Neuronal stem cell (in vitro differentiated cells): ENCODE data around the gene STK36.

Experiments used
- DNase-seq: peaks from one replicate; pipeline ENCODE4 v3.0.0-alpha.2; 2013; ENCODE audit warnings: low spot score
- H2AFZ ChIP-seq: one replicate; pipeline ENCODE4 v1.6.1; 2013; ENCODE audit warnings: mild to moderate bottlenecking, low read length, inconsistent platforms
- H2AK5ac ChIP-seq: 2 replicates; pipeline ENCODE4 v1.6.1; 2013; ENCODE audit warnings: low read depth, mild to moderate bottlenecking, inconsistent platforms, low read length, moderate library complexity, mixed read lengths
- H2BK120ac ChIP-seq: 2 replicates; pipeline ENCODE4 v1.6.1; 2013; ENCODE audit warnings: low read depth, mild to moderate bottlenecking, inconsistent platforms, low read length, moderate library complexity, mixed read lengths
- H2BK12ac ChIP-seq: one replicate; pipeline ENCODE4 v1.6.1; 2013; ENCODE audit warnings: low read length, inconsistent platforms
- H2BK15ac ChIP-seq: 2 replicates; pipeline ENCODE4 v1.6.1; 2013; ENCODE audit warnings: mild to moderate bottlenecking, low read length, inconsistent platforms, mixed read lengths
- H2BK5ac ChIP-seq: one replicate; pipeline ENCODE4 v1.6.1; 2013; ENCODE audit warnings: inconsistent platforms, mild to moderate bottlenecking, low read length, moderate library complexity
- H3K14ac ChIP-seq: one replicate; pipeline ENCODE4 v1.6.1; 2013; ENCODE audit warnings: low read length, inconsistent platforms
- H3K18ac ChIP-seq: 2 replicates; pipeline ENCODE4 v1.6.1; 2013; ENCODE audit warnings: low read length, inconsistent platforms
- H3K23ac ChIP-seq: 2 replicates; pipeline ENCODE4 v1.6.1; 2013; ENCODE audit warnings: low read depth, mild to moderate bottlenecking, mixed read lengths, low read length, inconsistent platforms; ENCODE audit not compliant: poor library complexity
- H3K27ac ChIP-seq: replicated peaks from 3 replicates; pipeline ENCODE4 v1.5.1; 2013; ENCODE audit warnings: low read length, inconsistent platforms
- H3K27me3 ChIP-seq, 3 experiments: 2 replicates each; pipeline ENCODE4 v1.6.1; 2013; ENCODE audit warnings: low read length in 3 of 3, mild to moderate bottlenecking in 2 of 3, inconsistent platforms in 1 of 3, low read depth in 1 of 3, mixed read lengths in 1 of 3, moderate library complexity in 1 of 3; ENCODE audit not compliant: control insufficient read depth in 3 of 3, insufficient read depth in 3 of 3
- H3K36me3 ChIP-seq, 2 donors: replicated peaks in 1 of 2; 2 replicates each; pipeline ENCODE4 v1.6.1; 2013; ENCODE audit warnings: low read length in 2 of 2; ENCODE audit not compliant: control insufficient read depth in 2 of 2, insufficient read depth in 2 of 2
- H3K4ac ChIP-seq: 2 replicates; pipeline ENCODE4 v1.6.1; 2013; ENCODE audit warnings: inconsistent platforms, mild to moderate bottlenecking, low read length, moderate library complexity
- H3K4me1 ChIP-seq, 2 donors: 1 replicate in 1 of 2; 2 replicates in 1 of 2; pipeline ENCODE4 v1.6.1; 2013; ENCODE audit warnings: low read length in 2 of 2, low read depth in 1 of 2; ENCODE audit not compliant: control insufficient read depth in 2 of 2, insufficient read depth in 1 of 2
- H3K4me2 ChIP-seq: one replicate; pipeline ENCODE4 v1.6.1; 2013; ENCODE audit warnings: mild to moderate bottlenecking, low read length, inconsistent platforms; ENCODE audit not compliant: insufficient read depth, poor library complexity, severe bottlenecking
- H3K4me3 ChIP-seq, 2 donors: 2 replicates each; pipeline ENCODE4 v1.5.1; 2013; ENCODE audit warnings: low read length in 2 of 2, mild to moderate bottlenecking in 2 of 2, inconsistent platforms in 1 of 2, moderate library complexity in 1 of 2
- H3K79me1 ChIP-seq: one replicate; pipeline ENCODE4 v1.6.1; 2013; ENCODE audit warnings: low read depth, mild to moderate bottlenecking, inconsistent platforms, low read length, moderate library complexity
- H3K9ac ChIP-seq: one replicate; pipeline ENCODE4 v1.6.1; 2013; ENCODE audit warnings: mild to moderate bottlenecking, low read depth, low read length, inconsistent platforms; ENCODE audit not compliant: poor library complexity
- H3K9me3 ChIP-seq, 2 donors: replicated peaks in 1 of 2; 2 replicates each; pipeline versions ENCODE3 to v1.6.1; 2013; ENCODE audit warnings: low read length in 2 of 2, mild to moderate bottlenecking in 2 of 2, inconsistent platforms in 1 of 2, low read depth in 1 of 2, mixed read lengths in 1 of 2, moderate library complexity in 1 of 2; ENCODE audit not compliant: control insufficient read depth in 2 of 2, insufficient read depth in 1 of 2
- H4K8ac ChIP-seq: one replicate; pipeline ENCODE4 v1.6.1; 2013; ENCODE audit warnings: low read depth, mild to moderate bottlenecking, inconsistent platforms, low read length, moderate library complexity
- H4K91ac ChIP-seq: one replicate; pipeline ENCODE4 v1.6.1; 2013; ENCODE audit warnings: low read length, low read depth, mild to moderate bottlenecking, inconsistent platforms; ENCODE audit not compliant: poor library complexity
- WGBS, 2 donors: extraction: QIAGEN DNeasy Blood & Tissue Kit; methylation state at CpG; one replicate each; pipeline ENCODE4 v1.1.7; 2013; ENCODE audit warnings: missing lambda C conversion rate in 2 of 2, mixed read lengths in 1 of 2; ENCODE audit not compliant: insufficient read length in 2 of 2, insufficient replicate concordance in 1 of 2; ENCODE audit errors: extremely low coverage in 2 of 2; 5-methylcytosine and 5-hydroxymethylcytosine counted together

Gene STK36

GRCh38 chr2:218746960-218747359, 75.1 kb downstream of the STK36 start:
- Histone ChIP-seq H4K8ac (no peak overlapping the region), H2BK15ac (no peak overlapping the region), H3K9ac (no peak overlapping the region), H2AK5ac (no peak overlapping the region), H2BK120ac (no peak overlapping the region), H3K14ac (no peak overlapping the region), H3K4me1 (peaks cover 2 to 7% of the 10 kb centered on the region in 2 donors), H2BK12ac (no peak overlapping the region), H3K36me3 (peaks cover 44 to 94% of the 10 kb centered on the region in 2 donors), H3K79me1 (no peaks in the 10 kb centered on the region), H3K4me3 (no peak overlapping the region), H4K91ac (no peak overlapping the region), H3K9me3 (no peaks in the 10 kb centered on the region), H2AFZ (no peak overlapping the region), H3K23ac (no peak overlapping the region), H3K4ac (no peak overlapping the region), H3K4me2 (no peak overlapping the region), H3K18ac (no peak overlapping the region), H3K27ac (no peak overlapping the region), H3K27me3 (no peaks in the 10 kb centered on the region), H2BK5ac (no peak overlapping the region)
- no peak for DNase-seq
- no CpG with 5 or more reads among the region's 10 CpGs for WGBS, 2 donors

DNA sequence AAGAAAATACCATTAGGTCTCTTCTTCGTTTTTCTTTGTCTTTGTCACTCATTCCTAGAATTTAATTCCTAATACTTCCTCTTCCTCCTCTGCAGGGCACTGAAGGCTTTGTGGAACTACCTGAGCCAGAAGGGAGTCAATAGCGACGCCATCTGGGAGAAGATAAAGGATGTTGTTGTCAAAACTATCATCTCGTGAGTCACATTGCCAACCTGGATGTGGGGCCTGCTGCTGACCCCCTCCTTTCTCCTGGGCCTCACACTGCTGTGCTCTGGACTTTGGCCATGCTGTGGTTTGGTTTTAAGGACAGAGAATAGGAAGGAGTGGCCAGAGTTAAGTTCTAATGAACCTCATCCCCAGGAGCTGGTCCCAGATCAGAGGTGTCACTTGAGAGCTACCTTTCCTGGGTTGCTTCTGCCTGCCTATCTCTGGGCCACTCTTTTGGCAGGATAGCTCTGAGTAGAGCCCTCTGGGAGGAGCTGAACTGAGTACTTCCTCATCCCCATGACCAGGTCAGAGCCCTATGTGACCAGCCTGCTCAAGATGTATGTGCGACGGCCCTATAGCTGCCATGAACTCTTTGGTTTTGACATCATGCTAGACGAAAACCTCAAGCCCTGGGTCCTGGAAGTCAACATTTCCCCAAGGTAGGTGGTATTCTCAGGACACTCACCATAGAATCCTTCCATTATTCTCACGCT, 77.0 kb downstream of the STK36 start:
- Histone ChIP-seq H3K4me1 (peaks cover 2 to 7% of the 10 kb centered on the region in 2 donors), H3K9me3 (no peaks in the 10 kb centered on the region), H3K14ac (no peak overlapping the region), H3K36me3 (peaks cover 58 to 98% of the 10 kb centered on the region in 2 donors), H4K91ac (no peak overlapping the region), H4K8ac (no peak overlapping the region), H3K27ac (no peak overlapping the region), H3K4me2 (no peak overlapping the region), H3K4ac (no peak overlapping the region), H2AK5ac (no peak overlapping the region), H3K79me1 (no peaks in the 10 kb centered on the region), H3K27me3 (no peaks in the 10 kb centered on the region), H3K4me3 (no peak overlapping the region), H2BK12ac (no peak overlapping the region), H2BK5ac (no peak overlapping the region), H3K23ac (no peak overlapping the region), H2BK120ac (no peak overlapping the region), H2BK15ac (no peak overlapping the region), H3K9ac (no peak overlapping the region), H3K18ac (no peak overlapping the region), H2AFZ (no peak overlapping the region)
- no CpG with 5 or more reads among the region's 8 CpGs for WGBS, 2 donors
- DNase-seq: no peak
